ENCODE measurements around the gene SCUBE1.

Gene SCUBE1

DNA sequence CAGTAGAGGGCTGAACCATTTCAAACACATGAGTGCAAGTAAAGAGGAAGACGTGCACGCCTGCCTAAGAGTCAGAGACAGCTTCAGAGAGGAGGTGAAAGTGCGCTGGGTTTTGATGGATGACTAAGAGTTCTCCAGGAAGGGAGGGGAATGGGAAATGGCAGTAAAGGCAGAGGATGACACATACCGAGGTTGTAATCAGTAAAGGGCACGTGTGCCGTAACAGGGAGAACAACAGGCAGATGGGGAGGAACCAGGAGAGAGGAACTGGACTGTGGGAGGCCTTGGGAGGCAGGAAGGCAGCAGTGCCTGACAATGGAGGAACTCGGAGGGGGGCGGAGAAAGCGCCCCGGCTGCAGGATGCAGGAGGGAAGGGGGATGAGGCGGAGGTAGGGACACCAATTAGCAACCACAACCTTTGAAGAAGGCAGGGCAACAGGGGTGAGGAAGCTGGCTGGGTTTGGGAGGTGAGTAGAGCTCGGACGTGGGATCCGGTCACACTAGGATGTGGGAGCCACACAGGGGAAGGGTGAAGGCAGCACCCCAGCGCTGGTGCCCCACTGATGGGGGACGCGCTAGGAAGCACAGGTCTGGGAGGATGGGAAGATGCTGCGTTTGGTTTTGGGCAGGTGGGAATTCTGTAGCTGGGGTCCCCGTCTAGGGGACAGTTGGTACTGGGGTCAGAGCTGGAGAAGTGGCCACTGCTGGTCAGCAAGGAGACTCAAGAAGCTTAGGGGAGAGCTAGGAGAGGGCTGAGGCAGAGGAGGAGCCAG is 67.4 kb downstream of the SCUBE1 start:
- DNase-seq, result no peak

DNA sequence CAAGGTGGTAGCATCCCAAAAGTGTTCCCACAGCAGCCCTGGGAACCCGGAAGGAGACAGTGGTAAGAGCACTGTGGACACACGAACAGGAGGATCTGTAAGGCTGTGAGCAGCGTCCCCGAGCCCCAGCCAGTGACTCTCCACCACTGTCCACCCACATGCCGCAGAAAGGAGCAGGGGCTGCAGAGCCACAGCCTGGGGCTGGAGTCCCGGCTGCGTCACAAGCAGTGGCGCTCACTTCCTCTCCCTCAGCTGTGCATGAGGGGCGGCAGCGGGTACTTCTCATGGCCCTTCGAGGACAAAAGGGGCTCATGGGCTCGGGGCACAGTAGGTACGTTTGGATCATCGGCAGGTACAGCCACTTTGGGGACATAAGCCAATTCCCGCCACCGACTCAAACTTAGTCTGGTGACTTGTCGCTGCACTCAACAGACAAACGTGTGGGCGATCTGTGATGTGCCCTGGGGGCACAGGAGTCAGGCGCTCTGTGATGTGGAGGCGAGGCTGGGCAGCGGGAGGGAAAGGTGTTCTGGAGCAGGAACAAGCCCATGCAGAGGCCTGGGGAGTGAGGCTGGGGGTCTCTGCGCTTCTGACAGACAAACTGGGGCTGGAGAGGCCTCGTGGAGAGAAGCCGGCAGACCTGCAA is 68.5 kb downstream of the SCUBE1 start:
- DNase-seq, result no peak

DNA sequence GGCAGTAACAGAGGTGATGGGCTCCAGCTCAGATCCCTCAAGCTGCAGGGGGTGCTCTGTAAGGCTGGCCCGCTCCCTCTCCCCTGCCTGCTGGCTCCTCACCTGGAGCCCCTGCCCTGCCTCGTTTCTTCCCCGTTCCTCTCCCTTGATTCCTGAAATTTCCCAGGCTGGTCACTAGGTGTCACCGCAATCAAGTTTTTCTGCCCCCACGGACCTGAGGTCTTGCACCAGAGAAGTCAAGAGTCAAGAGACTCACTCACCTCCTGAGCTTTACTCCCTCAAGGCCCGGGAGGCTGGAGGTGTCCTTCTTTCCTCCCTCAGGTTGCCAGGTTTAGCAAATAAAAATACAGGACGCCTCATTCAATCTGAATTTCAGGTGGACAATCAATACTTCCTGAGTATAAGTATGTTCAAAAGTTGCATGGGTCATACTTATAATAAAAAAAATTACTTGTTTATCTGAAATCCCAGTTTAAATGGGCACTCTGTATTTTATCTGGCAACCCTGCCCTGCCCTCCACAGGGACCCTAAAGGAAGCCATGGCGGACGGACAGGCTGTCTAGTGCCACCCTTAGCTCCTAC is 69.2 kb downstream of the SCUBE1 start:
- DNase-seq, result peak; percentile 27 to 29

DNA sequence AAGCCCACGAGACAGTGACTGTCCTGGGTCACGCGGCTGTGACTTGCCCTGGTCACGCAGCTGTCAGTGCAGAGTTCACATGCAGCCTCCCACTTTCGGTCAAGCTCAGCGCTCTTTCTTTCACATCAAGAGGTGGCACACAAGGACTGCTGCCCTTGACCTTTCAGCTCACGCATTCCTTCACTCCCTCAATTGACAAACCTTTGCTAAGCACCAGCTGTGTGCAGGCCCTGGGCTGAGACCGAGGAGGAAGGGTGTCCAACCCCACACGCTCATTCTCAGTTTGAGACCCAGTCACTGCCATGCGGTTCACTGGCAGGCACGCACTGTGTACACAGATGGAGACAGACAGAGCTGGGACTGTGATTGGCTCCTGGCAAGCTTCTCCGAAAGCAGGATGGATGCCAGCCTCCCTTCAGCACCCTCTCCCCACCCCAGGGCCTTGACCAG is 70.3 kb downstream of the SCUBE1 start:
- DNase-seq, result no peak

DNA sequence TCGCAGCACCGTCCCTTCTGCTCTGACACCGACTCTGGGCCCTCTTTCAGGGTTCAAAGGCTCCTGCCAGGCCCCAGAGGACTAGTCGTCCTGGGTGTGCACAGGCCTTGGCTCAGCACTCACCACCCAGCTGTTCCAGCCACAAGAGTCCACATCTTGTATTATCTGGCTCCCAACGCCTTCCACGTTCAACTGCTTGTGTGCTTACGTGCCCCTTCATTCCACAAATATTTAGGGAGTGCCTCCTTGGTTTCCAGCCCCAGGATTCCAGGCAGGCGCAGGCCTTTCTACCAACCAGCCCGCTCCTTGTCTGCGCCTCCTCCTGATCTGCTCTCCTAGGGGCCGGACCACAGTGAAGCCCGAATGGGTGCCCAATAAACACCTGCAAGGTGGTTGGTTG is 70.9 kb downstream of the SCUBE1 start:
- DNase-seq, result no peak

DNA sequence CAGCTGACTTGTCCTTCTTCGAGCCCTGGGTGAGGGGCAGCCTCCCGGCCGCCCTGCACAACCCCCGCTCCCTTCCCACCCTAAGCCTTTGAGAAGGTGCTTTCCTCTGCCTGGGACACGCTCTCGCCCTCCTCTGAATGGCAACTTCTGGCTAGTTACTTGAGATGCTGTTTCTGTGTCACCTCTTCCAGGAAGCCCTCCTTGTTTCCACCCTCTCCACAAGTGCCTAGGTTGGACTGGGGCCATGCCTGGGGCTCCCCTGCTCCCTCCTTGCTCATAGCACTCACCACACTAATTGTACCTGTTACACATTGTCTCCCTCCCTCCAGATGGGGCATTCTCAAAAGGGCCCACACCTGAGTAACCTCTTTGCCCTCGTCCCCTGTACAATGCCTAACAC is 72.2 kb downstream of the SCUBE1 start:
- DNase-seq, result no peak

DNA sequence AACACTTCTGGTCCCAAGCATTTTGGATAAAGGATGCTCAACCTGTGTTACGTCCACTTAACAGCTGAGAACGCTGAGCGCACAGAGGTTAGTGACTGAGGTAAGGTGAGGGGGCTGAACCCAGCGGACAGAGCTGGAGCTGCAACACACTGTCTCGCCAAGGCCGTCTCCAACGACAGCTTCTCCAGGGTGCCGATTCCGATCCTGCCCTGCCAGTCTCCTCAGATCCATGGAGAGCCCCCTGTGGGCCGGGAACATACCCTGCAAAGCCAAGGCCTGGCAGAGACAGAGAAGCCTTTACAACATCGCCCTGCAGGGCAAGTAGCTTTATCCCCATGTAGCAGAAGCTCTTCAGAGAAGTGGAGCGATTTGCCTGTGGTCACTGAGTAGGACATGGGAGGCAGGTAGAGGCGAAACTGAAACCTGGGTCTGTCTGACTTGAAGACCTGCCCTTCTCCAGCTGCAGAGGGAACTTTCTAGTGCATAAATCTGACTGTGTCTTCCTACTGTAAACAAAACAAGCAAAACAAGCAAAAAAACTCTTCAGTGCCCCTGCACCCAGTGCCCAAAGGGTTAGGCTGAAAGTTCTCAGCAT is 72.8 kb downstream of the SCUBE1 start:
- DNase-seq, result no peak

DNA sequence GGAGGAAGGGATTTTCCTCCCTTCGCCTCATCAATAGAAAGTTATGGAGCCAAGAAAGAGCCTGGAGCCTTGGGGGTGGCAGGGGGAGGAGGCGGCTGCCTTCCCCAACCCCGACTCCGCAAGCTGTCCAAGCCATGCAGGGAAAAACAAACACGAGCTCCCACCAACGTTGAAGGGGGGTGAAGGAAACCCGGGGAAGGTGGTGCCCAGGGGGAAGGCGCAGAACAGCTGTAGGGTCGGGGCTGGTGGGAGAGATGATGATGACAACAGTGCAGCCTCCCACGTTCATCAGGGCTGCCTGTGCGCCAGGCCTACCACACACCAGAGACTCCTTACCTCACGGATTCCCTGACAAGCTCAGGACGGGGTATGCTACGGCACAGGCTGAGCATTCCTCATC is 73.5 kb downstream of the SCUBE1 start:
- DNase-seq, result no peak

DNA sequence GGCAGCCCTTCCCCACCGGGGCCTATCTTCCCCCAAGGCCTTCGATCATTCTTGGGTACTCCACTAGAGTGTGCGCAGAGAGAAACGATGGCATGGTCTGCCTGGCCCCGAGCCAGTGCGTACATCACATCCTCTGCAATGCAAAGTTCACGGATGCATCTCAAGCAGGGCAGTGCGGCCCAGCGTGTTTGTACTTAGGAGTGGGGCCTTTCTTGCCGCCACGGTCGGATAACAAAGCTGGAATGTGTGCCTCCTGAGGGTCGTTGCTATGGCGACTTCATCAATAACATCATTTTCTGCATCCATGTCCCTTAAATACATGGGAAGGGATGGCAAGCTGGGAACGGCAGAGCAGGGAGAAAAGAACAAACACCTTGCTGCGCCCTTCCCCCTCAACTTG is 73.9 kb downstream of the SCUBE1 start:
- DNase-seq, result no peak

DNA sequence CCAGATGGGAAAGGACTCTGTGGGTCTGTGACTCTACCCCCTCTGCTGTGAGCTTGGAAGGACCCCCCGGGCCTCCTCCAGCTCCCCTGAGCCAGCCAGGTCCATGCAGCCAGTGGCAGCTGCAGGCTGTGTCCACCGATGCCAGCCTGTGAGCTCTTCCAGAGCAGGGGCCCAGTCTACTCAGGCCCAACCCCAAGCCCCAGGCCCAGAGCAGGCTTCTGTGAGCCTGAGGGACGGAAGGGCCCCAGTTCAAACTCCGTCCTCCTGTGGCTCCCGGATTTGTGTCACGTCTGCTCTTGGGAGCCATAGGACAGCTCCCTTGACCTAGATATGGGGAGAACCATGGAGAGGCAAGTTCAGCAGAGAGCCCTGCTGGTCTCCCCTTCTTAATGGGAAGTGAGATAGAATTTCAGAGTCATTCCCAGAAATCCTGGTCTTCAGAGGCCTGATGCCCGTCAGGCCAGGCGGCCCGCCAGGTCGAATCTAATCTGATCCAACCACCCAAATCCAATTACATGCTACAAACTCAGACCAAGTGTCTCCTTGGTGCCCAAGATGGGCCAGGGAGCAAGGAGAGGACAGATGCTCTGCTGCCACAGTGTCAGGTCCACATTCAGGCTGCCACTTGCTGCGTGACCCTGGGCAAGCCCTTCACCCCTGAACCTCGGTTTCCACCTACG is 75.1 kb downstream of the SCUBE1 start:
- no peak for DNase-seq

DNA sequence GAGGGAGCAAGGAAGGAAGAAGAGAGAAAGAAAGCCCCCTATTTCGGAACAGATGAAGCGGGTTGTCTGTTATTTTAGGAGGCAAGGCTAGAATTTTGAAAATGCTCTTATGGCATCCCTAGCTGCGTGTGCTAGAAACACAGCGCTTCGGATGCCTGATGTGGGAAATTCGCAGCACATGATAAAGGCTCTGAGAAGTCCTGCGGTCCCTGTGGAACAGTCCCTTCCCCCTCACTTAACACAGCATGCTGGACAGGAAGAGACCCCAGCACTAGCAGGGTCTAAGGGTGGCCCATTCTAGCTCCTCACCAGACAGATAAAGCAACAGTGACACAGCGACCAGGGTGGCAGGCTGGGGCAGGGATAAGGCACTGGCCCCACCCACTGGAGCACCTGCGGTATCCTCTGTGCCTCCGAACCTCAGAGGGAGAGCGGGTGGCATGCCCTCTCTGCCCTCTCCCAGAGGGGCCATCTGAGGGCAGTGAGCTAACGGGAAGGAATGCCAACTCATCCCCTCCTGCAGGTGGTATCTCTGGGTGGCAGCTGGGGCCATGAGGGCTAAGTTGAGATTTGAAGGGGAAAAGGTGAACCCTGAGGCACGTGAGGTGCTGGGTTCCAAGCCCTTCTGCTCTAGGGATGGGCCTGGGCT is 75.7 kb downstream of the SCUBE1 start:
- no peak for DNase-seq

DNA sequence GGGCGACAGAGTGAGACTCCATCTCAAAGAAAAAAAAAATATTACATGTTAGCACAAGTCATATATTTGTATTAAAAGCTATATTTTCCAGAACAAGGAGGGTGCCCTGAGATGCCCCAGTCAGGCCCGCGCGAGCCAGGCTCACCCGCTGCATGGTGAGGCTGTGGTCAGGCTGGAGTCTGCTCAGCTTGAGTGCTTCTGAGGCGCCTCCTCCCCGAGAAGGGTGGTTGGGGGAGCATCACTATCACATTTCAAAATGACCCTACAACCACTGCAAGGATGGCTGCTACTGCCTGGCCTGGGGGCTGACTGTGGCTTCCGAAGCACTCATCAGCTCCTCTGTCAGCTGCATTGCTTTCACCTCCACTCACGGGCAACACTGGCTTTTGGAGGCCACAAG is 77.1 kb downstream of the SCUBE1 start:
- DNase-seq, result no peak

DNA sequence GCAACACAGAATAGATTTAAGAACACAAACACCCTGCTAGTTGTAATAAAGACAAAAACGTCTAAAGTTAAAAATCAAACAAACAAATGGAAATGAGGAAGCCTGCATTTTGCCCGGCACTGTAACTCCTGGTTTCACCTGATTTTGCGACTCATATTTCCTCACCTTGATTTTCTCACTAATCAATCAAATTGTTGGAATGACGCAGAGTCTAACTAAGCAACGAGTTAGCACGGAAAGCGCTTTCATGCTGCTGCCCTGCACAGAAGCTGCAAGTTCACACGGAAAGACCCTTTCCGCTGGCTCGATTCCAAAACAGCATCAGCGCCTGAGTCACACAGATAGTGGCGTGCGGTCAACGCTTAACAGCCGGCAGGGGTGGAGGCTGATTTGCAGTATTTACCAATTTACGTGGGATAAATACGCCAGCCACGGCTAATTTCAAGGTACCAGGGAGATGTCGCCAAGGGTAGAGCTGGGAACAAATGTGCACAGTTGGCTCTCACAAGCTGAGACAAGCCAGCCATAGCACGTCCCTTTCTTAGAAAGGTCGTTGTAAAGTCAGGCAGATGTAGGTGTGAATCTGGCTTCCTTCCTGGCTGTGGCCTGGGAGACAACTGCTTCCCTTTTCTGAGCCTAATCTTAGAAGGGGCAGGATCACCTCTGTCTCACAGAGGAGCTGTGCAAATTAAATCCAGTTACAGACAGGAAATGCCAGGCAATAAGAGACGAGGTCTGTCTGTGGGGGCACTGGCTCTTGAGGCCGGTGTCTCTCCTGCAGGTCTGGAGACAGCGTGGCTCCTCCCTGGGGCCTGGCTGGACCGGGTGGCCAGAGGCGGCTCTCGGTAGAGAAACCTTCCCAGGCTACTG is 79.3 kb downstream of the SCUBE1 start:
- no peak for DNase-seq

DNA sequence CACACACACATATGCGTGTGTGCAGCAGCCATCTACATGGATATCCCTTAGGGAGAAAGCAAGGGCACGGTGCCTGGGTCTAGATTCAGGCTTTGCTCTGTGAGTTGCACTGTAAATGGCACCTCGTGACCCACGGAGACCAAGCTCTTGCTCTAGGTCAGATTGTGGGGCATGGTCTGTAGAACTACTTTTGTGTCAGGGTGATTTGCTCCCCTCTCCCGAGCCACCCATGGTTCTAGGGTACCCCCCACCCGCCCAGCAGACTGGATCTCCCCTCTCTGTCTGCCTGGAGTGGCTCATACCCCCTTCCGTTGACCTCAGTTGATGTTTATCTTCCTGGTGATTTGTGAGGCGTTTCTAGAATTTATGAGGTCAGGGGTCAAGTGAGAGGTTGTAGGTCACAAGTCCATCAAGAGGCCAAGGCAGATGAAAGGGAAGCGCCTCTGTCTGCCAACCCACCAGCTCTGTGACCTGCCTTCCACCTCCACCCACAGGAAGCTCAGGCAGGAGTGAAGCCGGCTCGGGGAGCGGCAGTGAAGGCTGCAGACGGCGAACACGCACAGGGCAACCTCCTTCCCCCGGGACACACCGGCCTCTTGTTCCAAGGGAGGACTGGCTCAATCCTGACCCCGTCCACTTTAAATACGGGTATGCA is 80.1 kb downstream of the SCUBE1 start:
- DNase-seq, result no peak

DNA sequence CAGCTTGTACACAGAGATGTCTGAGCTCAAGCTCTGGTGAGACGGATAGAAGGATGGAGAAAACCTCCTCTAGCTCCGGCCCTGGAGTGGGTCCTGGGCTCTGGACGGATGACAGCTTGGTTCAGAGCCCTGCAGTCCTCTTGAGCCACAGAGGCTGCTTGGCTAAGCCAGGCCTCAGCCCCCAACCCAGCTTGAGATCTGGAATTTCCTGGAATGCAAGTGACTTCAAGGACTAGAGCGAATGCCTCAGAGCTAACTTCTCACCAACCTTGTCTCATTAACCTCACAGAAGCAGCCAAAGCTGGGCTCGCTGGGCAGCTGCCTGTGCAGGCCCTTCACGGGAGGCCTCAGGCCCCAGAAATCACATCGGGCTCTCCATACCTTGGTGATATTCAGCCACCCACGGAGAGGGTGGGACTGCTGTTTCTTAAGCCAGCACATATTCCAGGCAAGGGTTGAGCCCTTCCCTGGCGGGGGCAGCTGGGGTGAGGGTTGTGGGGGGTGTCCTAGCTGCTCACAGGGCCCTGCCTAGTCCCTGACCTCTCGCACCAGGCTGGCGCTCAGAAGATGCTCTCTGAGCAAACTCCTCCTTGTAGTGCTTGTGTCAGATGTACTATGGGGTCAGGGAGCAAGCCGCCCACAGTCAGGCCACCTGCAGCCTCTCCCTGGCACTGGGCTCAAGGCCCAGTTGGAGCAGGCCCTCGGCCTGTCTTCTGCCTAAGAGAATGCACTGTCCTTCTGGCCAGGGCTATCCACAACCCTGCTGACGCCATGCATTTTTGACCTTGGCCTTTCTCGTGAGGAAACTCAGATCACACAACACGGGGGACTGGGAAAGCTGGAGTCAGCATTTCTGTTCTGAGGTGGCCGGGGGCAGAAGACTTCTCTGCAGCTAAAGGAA is 82.6 kb downstream of the SCUBE1 start:
- no peak for DNase-seq

DNA sequence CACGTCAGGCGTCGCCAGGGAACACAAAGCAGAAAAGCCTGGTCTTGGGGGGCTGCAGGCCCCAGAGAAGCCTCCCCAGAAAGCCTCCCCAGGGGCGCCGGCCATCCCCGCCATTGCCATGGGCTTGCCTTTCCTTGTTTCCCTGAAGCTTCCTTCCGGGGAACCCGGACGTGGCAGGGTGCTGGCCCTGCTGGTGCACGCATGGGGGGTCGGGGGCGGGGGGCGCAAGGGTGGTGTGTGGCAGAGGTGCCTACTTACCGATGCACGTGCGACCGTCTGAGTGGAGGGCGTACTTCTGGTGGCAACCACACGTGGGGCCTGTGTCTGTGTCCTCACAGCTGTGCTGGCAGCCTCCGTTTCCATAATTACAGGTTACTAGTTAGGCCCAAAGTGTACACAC is 85.2 kb downstream of the SCUBE1 start:
- DNase-seq, result no peak

DNA sequence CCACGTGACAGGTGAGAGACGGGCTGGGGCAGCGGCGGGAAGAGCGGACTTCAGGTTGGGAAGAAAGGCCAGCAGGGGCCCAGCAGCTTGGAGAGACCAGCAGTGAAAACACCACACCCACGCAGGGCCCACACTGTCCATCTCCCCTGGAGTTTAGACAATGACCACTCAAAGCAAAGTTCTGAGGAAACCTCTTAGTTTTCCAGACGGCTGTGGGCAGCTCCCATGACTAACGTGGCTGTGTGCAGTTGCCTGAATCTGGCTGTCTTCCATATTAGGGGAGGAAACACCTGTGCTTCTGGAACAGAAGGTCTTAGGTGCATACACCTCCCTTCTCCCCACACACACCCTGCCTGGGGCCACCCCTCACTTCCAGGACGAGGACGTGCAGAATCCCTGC is 85.6 kb downstream of the SCUBE1 start:
- no peak for DNase-seq

DNA sequence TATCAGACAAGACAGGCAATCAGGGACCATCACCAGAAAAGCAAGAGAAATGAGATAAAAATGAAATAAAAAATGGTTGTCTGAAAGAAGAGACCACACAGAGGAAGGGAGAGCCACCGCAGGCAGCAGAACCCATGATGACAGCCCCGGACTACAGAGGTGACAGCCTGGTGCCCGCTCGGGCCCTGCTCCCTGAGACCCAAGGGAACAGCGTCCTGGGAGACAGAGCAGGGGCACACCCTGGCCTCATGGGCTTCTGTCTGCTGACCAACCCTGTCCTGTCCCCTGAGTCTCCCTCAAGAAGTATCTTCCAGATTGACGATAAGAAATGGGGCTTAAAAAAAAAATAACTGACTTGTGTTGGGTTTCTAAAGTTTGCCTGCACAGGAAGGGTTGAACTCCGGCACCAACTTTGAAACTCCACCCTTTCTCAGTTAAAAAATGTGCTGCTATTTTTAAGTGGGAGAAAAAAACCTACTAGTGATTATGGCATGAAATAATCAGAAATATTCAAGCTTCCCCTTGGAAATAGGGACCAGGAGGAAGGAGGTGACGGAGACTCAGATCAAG is 86.1 kb downstream of the SCUBE1 start:
- no peak for DNase-seq

DNA sequence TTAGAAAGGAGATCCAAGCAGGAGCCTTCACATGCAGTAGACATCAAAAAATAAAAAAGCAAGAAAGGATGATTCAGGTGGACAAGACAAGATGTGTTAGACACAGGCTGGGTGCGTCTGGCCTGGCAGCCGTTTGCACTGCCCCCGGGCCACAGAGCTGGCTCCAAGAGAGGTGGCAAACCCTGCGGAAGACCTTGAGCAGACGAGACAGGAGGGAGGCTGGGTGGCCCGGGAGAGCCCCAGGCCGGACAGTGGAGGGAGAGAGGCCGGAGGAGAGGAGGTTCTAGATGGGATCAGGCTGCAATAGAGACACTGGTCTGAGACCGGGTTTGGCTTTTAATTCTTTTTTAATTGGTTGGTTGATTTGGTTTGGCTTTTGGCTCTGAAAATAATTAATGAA is 86.6 kb downstream of the SCUBE1 start:
- DNase-seq, result no peak

DNA sequence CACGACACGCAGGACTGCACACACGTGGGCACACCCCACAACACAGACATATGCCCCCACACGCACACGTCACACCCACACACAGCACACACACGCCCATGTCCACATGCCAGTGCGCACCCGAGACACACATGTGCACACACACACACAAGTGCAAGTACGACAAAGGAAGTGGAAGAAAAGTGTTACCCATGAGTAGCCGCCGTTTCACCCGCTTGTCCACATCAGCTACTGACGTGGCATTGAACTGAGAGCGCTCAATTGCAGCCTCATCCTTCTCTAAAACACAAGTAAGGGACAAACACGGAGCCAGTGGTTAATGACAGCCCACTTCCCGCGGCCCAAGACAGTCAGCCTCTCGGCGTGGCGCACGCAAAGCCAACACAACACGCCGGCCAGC is 87.9 kb downstream of the SCUBE1 start:
- no peak for DNase-seq
